Lower lobe of right lung (tissue), 2 donors: ENCODE measurements around the gene EID3. TPM values are rescaled to one million over a fixed set of nuclear protein-coding genes. Genes with fewer than 3 reads are reported as not detected.
A peak's percentile ranks its signal among the peaks of the same experiment; 100 is the strongest.

Source experiments
- ATAC-seq, 2 donors: fragments of 200-7000 bp; cut with Tn5 transposase; one replicate each; pipeline ENCODE4 v1.9.1; 2020 to 2022; ENCODE audit warnings: mild to moderate bottlenecking in 2 of 2, moderate library complexity in 2 of 2
- DNase-seq: peaks from one replicate; pipeline ENCODE4 v3.0.0-alpha.2; 2020
- H3K27ac ChIP-seq: fragments of 200-600 bp; one replicate; pipeline ENCODE4 v1.8.0; 2022
- H3K27me3 ChIP-seq: fragments of 200-600 bp; one replicate; pipeline ENCODE4 v1.8.0; 2022; ENCODE audit warnings: low read depth
- H3K36me3 ChIP-seq: fragments of 200-600 bp; one replicate; pipeline ENCODE4 v1.8.0; 2022; ENCODE audit warnings: mild to moderate bottlenecking
- H3K4me1 ChIP-seq: fragments of 200-600 bp; one replicate; pipeline ENCODE4 v1.8.0; 2022
- H3K4me3 ChIP-seq: fragments of 200-600 bp; one replicate; pipeline ENCODE4 v1.8.0; 2022; ENCODE audit warnings: mild to moderate bottlenecking
- H3K9me3 ChIP-seq: fragments of 200-600 bp; one replicate; pipeline ENCODE4 v1.8.0; 2022
- intact Hi-C: fragments of 100-400 bp; cut with DNase I; formaldehyde crosslinking; loops from one replicate; pipeline ENCODE4 v1.11.0; 2022
- total RNA-seq: library from RNA; stranded (reverse); fragmentation: NEBNext Ultra II Directional; extraction: Animal tissue kit (Norgen Biotek cat#: 25700); gene quantifications from one replicate; pipeline ENCODE4 v1.2.1, GENCODE V29; 2021
- TF ChIP-seq, protein P1 (sequence below): fragments of 200-600 bp; IDR thresholded peaks from one replicate; pipeline ENCODE4 v1.8.0; 2022; ENCODE audit warnings: antibody characterized with exemption, mild to moderate bottlenecking
- donor health status: DM: no; HTN: yes; CAD: no; lungs with severe emphysema.

EID3 gene
- total RNA-seq, 1 donor from 2014 or later: 3.3 TPM

DNA sequence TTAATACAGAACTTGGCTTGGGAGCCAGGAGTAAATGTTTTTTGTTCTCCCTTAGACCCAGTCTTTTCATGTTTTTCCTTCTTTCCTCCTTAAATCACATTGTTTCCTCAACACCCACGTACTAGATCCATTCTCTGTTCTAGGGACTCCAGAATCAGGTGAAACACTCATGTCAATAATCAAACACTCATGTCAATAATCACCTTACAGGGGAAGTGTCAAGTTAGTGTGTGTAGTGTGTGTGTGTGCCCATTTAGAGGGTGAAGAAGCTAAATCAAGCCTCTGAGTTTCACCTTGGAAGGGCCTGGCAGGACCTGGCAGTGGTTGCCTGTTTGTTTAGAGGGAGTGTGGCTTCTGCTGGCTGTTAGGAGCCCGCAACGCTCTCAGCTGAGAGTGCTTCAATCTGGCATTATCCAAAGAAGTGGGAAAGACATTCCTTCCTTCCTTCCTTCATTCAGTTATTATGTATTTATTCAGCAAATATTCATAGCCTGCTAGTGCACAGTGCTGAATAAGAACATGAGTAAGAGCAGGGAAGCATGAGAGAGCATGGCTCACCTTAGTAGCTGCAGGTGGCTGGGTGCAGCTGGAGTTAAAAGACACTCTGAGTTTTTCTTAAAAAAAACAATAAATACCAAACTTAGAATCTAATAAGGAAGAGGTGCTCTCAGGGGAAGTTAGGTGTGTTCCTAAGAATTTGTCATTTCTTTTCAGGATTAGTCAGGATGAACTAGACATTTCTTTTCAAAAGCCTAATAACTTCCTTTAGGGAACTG, 17.6 kb upstream of the EID3 start:
- DNase-seq (peak; percentile 68), ATAC-seq (peak; percentile 52 to 62)
- Histone ChIP-seq H3K36me3 (peaks cover 2% of the 10 kb centered on the region), H3K4me3 (peak overlapping the region; percentile 82), H3K4me1 (peaks cover 37% of the 10 kb centered on the region), H3K27ac (peak overlapping the region; percentile 93), H3K9me3 (no peaks in the 10 kb centered on the region), H3K27me3 (no peaks in the 10 kb centered on the region)
- intact Hi-C loops: loop anchor here (5.0 kb wide), 1 partner anchor 69 kb away; the partner anchor contains the start of gene TXNRD1
- TF ChIP-seq, protein P1, sequence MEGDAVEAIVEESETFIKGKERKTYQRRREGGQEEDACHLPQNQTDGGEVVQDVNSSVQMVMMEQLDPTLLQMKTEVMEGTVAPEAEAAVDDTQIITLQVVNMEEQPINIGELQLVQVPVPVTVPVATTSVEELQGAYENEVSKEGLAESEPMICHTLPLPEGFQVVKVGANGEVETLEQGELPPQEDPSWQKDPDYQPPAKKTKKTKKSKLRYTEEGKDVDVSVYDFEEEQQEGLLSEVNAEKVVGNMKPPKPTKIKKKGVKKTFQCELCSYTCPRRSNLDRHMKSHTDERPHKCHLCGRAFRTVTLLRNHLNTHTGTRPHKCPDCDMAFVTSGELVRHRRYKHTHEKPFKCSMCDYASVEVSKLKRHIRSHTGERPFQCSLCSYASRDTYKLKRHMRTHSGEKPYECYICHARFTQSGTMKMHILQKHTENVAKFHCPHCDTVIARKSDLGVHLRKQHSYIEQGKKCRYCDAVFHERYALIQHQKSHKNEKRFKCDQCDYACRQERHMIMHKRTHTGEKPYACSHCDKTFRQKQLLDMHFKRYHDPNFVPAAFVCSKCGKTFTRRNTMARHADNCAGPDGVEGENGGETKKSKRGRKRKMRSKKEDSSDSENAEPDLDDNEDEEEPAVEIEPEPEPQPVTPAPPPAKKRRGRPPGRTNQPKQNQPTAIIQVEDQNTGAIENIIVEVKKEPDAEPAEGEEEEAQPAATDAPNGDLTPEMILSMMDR: no peak

DNA sequence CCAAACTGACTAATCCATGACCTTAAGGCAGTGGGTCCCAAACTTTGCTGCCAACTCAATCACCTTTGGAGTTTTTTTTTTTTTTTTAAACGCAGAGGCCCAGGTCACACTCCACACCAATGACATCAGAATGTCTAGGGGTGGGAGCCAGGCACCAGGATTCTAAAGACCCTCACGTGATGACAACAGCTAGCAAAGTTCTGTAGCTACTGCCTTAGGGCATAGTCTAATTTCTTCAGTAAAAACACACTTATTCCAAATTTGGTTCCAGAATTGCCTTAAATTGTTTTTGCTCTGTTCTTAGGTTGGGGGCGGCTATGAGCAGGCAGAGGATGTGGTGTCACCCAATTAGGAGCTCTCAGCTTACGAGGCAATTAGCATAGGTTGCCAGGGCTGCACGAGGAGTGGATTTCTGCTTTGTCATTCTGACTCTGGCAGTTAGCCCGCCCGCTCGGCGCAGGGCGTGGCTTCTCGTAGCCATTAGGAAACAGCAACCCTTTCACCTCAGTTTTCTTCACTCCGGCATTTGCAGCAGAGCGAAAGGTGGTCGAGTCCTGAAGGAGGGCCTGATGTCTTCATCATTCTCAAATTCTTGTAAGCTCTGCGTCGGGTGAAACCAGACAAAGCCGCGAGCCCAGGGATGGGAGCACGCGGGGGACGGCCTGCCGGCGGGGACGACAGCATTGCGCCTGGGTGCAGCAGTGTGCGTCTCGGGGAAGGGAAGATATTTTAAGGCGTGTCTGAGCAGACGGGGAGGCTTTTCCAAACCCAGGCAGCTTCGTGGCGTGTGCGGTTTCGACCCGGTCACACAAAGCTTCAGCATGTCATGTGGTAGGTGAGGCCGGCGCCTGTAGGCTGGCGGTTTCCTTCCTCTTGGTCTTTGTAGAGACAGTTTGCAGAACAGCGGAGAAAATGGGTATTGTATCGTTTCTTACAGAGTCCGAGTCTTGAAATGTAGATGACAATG, 16.7 kb upstream of the EID3 start:
- TF ChIP-seq, protein P1: no peak
- ATAC-seq: peak; percentile 94
- Histone ChIP-seq H3K36me3 (peaks cover 11% of the 10 kb centered on the region), H3K4me3 (peak overlapping the region; percentile 82), H3K9me3 (no peaks in the 10 kb centered on the region), H3K27ac (peak overlapping the region; percentile 93), H3K27me3 (no peaks in the 10 kb centered on the region), H3K4me1 (peaks cover 39% of the 10 kb centered on the region)
- intact Hi-C loops: loop anchor here (5.0 kb wide), 1 partner anchor 69 kb away; the partner anchor contains the start of gene TXNRD1
- peak; percentile 94 for DNase-seq

DNA sequence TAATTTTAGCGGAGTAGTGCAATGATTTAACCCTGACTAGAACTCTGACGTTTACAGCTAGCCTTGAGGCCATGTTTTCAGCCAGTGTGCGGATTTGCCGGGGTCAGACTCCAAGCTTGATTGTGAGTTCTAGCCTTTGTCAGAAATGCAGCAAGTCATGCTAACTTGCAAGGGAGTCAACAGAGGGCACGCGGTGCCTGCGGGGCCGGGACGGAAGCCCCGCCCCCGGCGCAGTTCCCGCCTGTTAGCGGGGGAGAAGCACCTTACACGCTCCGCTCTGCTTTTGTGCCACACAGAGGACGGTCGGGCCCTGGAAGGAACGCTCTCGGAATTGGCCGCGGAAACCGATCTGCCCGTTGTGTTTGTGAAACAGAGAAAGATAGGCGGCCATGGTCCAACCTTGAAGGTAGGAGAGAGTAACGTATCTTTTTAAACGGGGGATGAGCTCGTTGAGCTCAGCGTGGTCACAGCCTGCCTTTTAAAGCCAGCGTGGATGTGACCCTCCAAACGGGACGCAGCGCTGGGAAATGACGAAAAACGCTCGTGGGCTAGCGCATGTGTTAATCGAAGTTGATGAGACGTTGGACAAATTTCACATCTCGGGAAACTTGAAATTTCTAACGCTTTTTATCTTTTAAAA, 14.8 kb upstream of the EID3 start:
- intact Hi-C loops: loop anchor here (5.0 kb wide), 1 partner anchor 71 kb away; the partner anchor contains the start of gene TXNRD1
- H3K4me1 ChIP-seq: peaks cover 51% of the 10 kb centered on the region
- DNase-seq (peak; percentile 86), ATAC-seq (peak; percentile 81 to 86)
- peak overlapping the region; percentile 93 for H3K27ac ChIP-seq
- peaks cover 25% of the 10 kb centered on the region for H3K36me3 ChIP-seq
- peak overlapping the region; percentile 82 for H3K4me3 ChIP-seq
- H3K9me3 ChIP-seq: no peaks in the 10 kb centered on the region
- TF ChIP-seq, protein P1: peak; percentile 6
- H3K27me3 ChIP-seq: no peaks in the 10 kb centered on the region

DNA sequence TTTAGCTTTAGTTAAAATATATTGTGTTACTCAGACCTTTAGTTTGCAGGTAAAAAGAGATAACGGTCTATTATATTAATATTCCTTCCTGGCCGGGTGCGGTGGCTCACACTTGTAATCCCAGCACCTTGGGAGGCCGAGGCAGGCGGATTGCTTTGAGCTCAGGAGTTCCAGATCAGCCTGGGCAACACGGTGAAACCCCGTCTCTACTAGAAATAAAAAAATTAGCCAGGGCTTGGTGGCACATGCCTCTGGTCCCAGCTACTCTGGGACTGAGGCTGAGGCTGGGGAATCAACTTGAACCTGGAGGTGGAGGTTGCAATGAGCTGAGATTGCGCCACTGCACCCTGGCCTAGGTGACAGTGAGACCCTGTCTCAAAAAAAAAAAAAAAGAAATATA, 13.2 kb upstream of the EID3 start:
- TF ChIP-seq, protein P1: no peak
- H3K36me3 ChIP-seq: peaks cover 34% of the 10 kb centered on the region
- H3K27me3 ChIP-seq: no peaks in the 10 kb centered on the region
- H3K9me3 ChIP-seq: no peaks in the 10 kb centered on the region
- no peak overlapping the region for H3K27ac ChIP-seq
- H3K4me3 ChIP-seq: peak overlapping the region; percentile 82
- DNase-seq (no peak), ATAC-seq (no peak)
- peaks cover 58% of the 10 kb centered on the region for H3K4me1 ChIP-seq
- intact Hi-C loops: no loop called here

DNA sequence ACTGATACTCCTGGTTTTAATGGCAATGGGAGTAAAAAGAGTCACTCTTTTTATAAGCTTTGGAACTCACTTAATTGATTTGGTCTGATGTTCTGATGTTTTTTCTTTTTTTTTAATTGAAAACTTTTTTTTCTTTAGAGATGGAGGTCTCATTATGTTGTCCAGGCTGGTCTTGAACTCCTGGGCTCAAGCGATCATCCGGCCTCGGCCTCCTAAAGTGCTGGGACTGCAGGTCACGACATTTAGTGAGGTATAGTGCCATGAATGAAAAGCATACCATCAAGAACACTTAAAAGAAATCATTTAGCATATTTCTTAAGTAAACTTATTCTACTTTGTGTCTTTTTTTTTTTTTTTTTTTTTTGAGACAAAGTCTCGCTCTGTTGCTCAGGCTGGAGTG, 12.7 kb upstream of the EID3 start:
- Histone ChIP-seq H3K4me3 (no peak overlapping the region), H3K27me3 (no peaks in the 10 kb centered on the region), H3K27ac (no peak overlapping the region), H3K36me3 (peaks cover 39% of the 10 kb centered on the region), H3K9me3 (no peaks in the 10 kb centered on the region), H3K4me1 (peaks cover 58% of the 10 kb centered on the region)
- intact Hi-C loops: no loop called here
- DNase-seq: no peak
- TF ChIP-seq, protein P1: no peak
- ATAC-seq: no peak
